GM12801 (cell line): ENCODE data around the gene LOXL3.

ENCODE experiments used
- CTCF ChIP-seq: IDR thresholded peaks from one replicate; pipeline ENCODE4 v1.5.1; 2011; ENCODE audit warnings: control low read depth; ENCODE audit not compliant: insufficient read length; ENCODE audit errors: extremely low read depth

The LOXL3 gene

GRCh38 chr2:74512744-74513604, 40.8 kb downstream of the LOXL3 start:
- TF ChIP-seq CTCF = no peak

GRCh38 chr2:74511104-74511989, 42.4 kb downstream of the LOXL3 start:
- no peak for TF ChIP-seq CTCF

GRCh38 chr2:74510272-74510671, 43.5 kb downstream of the LOXL3 start:
- TF ChIP-seq CTCF = no peak

- no peak for TF ChIP-seq CTCF
Measured at GRCh38 chr2:74507926-74508520, 45.7 kb downstream of the LOXL3 start.

DNA sequence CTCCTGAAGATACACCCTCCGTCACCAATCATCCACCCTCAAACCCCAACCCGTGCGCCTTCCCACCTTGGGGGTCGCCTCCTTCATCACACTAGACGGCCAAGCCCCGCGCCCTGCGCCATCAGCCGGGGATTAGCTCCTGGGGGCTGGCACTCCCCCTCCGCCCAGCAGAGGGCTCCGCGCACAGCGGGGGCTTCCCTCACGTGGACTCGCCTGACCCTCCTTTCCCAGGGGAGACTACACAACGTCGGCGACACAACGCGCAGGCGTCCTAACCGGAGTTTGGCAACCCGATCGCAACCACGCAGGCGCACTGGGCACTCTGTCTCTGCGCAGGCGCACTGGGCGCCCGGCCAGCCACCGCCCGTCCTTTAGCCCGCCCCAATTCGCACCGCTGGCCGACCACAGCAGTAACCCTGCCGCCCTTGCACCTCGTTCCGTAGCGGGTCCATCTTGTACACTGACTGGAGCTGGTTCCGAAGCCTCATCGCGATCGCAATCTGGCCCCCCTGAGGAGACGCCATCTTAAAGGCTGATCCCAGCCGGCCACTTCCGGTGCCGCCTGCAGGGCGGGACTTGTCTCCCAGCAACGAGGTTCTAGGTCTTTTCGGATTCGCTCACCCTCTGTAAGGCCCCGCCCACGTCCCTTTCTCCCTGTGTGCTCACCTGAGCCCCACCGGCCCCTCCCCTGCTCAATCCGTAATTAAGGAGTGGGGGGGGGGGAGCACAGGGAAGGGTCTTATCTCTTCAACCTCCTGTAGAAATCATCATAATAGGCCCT, 46.4 kb downstream of the LOXL3 start, which contains the start of gene PCGF1:
Gene PCGF1, minus strand, starts transcription at position 551 of the 781 bp plus-strand sequence. Its CDS starts 27 bp downstream, at position 524.
- no peak for TF ChIP-seq CTCF

DNA sequence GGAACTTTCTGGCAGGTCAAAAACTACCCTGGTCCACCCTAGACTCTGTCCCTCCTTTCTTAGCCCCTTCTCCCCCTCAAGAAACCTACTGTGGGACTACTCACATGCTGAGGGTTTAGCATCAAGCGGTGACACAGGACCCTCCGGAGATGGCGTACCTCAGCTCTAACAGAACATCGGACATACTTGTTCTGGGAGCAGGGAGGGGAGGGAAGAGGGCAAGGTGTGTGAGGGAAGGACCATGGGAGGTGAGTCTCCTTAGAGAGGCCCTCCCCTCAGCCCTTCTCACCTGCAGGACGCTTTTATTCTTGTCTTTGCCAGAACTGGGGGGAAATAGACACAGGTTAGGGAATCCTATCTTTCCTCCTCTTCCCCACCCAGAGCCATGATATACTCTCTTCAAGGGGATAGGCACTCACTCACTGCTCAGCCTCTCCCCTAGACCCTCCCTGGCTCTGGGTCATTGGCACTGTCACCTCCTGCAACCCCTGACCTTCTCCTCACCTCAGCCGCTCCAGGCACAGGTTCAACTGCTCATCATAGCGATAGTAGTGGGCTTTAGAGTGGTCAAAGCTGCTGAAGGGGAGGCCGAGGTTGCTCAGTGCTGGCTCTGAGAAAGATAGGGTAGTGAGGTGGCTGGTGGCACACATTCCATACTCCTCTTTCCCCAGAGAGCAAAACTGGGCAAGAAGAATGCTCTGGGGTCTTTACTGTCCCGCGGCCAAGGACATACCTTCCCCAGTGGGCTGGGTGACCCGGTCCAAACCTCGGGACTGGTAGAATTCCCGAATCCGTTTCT, 48.1 kb downstream of the LOXL3 start:
- no peak for TF ChIP-seq CTCF
